GM23338 (cell line): Measurements from ENCODE around the gene SNTG2.

Source experiments
- POLR2AphosphoS5 ChIP-seq: IDR thresholded peaks from 2 replicates; pipeline ENCODE4 v1.6.1; 2016; ENCODE audit warnings: antibody characterized with exemption, low read depth
- TF ChIP-seq, protein P1 (sequence below), 2 experiments: fragments of 200-600 bp in 1 of 2; sonication (generic) in 1 of 2; conservative IDR thresholded peaks; 2 replicates each; pipeline versions ENCODE4 v1.5.1 to v1.6.1; 2016 to 2017; ENCODE audit warnings: antibody characterized with exemption in 2 of 2, low read depth in 2 of 2, mild to moderate bottlenecking in 2 of 2, moderate library complexity in 1 of 2
- TF ChIP-seq, protein P2 (sequence below): IDR thresholded peaks from one replicate; pipeline ENCODE4 v1.6.1; 2018; ENCODE audit warnings: antibody characterized with exemption; ENCODE audit not compliant: unreplicated experiment

DNA sequence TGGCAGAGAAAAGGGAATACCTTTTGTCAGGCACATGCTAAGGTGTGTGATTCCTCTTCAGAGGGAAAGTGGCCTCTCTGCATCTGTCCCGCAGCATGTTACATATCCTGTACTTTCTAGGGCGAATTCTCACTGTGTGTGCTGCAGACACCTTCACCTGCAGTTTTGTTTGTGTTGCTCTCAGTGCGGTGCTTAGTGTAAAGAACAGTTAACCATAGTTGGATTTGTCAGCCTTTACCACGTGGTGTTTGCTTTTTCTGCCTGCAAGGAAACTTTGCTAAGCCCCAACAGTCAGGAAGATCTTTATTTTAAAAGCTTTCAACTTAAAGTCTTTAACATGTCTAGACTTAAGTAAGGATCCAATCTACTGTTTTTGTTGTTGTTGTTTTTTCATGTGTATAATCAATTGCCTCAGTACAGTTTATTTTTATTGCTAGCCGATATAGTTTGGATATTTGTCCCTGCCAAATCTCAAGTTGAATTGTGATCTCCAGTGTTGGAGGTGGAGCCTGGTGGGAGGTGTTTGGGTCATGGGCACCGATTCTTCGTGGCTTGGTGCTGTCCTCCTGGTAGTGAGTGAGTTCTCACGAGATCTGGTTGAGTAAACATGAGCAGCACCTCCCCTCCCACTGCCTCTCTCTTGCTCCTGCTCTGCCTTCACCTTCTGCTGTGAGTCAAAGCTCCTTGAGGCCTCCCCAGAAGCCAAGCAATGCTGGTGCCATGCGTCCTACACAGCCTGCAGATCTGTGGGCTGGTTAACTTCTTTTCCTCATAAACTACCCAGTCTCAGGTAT, 90.6 kb downstream of the SNTG2 start:
- TF ChIP-seq POLR2AphosphoS5, result no peak
- TF ChIP-seq, protein P1, sequence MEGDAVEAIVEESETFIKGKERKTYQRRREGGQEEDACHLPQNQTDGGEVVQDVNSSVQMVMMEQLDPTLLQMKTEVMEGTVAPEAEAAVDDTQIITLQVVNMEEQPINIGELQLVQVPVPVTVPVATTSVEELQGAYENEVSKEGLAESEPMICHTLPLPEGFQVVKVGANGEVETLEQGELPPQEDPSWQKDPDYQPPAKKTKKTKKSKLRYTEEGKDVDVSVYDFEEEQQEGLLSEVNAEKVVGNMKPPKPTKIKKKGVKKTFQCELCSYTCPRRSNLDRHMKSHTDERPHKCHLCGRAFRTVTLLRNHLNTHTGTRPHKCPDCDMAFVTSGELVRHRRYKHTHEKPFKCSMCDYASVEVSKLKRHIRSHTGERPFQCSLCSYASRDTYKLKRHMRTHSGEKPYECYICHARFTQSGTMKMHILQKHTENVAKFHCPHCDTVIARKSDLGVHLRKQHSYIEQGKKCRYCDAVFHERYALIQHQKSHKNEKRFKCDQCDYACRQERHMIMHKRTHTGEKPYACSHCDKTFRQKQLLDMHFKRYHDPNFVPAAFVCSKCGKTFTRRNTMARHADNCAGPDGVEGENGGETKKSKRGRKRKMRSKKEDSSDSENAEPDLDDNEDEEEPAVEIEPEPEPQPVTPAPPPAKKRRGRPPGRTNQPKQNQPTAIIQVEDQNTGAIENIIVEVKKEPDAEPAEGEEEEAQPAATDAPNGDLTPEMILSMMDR (conservative IDR thresholded peaks at IDR 0.05; ENCODE audit: low read depth in 2 of 2), result no peak
- TF ChIP-seq, protein P2, sequence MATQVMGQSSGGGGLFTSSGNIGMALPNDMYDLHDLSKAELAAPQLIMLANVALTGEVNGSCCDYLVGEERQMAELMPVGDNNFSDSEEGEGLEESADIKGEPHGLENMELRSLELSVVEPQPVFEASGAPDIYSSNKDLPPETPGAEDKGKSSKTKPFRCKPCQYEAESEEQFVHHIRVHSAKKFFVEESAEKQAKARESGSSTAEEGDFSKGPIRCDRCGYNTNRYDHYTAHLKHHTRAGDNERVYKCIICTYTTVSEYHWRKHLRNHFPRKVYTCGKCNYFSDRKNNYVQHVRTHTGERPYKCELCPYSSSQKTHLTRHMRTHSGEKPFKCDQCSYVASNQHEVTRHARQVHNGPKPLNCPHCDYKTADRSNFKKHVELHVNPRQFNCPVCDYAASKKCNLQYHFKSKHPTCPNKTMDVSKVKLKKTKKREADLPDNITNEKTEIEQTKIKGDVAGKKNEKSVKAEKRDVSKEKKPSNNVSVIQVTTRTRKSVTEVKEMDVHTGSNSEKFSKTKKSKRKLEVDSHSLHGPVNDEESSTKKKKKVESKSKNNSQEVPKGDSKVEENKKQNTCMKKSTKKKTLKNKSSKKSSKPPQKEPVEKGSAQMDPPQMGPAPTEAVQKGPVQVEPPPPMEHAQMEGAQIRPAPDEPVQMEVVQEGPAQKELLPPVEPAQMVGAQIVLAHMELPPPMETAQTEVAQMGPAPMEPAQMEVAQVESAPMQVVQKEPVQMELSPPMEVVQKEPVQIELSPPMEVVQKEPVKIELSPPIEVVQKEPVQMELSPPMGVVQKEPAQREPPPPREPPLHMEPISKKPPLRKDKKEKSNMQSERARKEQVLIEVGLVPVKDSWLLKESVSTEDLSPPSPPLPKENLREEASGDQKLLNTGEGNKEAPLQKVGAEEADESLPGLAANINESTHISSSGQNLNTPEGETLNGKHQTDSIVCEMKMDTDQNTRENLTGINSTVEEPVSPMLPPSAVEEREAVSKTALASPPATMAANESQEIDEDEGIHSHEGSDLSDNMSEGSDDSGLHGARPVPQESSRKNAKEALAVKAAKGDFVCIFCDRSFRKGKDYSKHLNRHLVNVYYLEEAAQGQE, result no peak
